NCI-H2029 treated with DMSO at 0.1 percent for 48 hours (cell line): ENCODE results near the gene CENPH.
"Not testable (repeated sequence)": the region's sequence is repeated elsewhere in the genome, so short reads cannot be mapped to it uniquely, and the experiment has no call there.

Experiments
- DNase-seq: peaks from one replicate; lab custom pipeline; 2025; lab: John Stamatoyannopoulos, UW

Gene CENPH

DNA sequence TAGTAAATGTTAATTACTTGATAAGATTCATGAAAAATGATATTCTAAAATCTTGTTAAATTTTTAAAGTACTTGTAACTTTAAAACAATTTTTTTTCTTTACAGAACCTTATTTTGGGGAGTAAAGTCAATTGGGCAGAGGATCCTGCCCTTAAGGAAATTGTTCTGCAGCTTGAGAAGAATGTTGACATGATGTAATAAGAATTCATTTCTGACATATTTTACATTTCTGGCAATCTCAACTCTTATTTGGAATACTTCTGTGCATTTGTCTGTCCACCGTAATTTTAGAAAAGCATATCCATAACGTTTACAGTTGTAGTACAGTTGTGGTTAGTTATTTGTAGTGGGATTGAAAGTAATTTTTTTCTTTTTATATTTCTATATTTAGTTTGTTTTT lies 20.2 kb downstream of the CENPH start:
- no peak for DNase-seq

DNA sequence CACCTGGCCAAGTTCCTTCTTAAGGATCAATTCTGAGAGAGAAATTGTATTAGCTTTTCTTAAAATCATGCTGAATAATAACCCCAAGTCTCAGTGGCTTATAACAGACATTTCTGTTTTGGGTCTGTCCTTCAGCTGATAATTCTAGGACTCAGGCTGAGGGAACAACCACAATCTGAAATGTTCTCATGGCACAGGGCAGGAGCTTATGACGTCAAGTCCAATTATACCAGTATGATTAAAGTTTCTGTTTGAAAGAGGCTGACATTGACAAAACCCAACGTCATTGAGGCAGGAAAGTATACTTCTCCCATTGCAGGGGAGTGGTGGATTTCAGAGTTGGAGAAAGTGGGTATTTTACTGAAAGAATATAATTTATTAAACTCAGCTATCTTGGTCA lies 21.8 kb downstream of the CENPH start:
- no peak for DNase-seq

DNA sequence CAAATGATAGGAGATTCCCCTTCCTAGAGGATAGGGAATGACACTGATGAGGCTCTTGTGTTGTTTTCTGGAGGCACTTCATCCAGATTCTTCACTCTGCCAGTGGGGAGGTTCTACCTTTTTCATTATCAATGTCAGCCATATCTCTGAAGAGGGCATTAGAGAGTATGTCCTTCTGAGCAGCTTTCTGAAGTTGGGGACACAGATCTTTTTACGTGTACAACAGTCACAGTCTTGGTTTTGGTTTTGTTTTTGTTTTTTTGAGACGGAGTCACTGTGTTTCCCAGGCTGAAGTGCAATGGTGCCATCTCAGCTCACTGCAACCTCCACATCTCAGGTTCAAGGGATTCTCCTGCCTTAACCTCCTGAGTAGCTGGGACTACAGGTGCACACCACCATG lies 22.6 kb downstream of the CENPH start:
- DNase-seq: no peak

DNA sequence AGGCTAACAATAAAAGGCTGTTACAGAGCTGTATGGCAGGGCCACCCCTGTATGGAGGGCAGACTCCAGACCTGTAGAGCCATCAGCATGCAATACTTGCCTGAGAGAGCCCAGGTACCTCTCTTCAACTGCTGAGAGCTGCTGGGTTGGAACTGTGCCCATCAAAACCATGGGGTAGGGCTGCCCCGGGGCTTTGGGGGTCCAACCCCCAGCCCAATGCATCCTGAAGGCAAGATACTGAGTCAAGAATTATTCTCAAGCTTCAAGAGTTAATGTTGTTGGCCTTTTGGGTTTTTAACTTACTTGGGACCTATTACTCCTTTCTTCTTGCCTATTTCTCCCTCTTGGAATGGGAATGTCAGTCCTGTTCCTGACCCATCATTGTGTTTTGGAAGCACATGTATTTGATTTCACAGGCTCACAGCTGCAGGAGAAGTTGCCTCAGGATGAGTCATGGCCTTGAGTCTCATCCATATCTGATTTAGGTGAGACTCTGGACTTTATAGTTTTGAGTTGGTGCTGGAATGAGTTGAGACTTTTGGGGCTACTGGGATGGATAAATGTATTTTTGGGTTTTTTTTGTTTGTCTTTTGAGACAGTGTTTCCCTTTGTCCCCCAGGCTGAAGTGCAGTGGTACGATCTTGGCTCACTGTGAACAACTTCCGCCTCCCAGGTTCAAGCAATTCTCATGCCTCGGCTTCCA lies 24.3 kb downstream of the CENPH start:
- no peak for DNase-seq

DNA sequence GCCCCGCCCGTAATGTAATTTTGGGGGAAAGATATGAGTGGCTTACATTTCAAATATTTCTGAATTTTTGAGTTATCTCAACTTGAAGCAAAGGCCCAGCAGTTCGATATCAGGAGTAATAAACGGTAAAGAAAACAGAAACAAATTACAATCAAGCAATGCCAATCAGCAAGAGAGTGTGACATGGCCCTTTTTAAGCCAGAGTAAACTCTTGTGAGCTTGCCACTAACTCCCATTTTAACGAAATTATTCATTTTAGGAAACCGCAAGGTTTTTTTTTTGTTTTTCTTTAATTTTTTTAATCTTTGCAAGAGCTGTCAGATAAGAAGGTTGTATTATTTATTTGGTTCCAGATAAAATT lies 27.7 kb downstream of the CENPH start:
- peak; percentile 35 for DNase-seq

DNA sequence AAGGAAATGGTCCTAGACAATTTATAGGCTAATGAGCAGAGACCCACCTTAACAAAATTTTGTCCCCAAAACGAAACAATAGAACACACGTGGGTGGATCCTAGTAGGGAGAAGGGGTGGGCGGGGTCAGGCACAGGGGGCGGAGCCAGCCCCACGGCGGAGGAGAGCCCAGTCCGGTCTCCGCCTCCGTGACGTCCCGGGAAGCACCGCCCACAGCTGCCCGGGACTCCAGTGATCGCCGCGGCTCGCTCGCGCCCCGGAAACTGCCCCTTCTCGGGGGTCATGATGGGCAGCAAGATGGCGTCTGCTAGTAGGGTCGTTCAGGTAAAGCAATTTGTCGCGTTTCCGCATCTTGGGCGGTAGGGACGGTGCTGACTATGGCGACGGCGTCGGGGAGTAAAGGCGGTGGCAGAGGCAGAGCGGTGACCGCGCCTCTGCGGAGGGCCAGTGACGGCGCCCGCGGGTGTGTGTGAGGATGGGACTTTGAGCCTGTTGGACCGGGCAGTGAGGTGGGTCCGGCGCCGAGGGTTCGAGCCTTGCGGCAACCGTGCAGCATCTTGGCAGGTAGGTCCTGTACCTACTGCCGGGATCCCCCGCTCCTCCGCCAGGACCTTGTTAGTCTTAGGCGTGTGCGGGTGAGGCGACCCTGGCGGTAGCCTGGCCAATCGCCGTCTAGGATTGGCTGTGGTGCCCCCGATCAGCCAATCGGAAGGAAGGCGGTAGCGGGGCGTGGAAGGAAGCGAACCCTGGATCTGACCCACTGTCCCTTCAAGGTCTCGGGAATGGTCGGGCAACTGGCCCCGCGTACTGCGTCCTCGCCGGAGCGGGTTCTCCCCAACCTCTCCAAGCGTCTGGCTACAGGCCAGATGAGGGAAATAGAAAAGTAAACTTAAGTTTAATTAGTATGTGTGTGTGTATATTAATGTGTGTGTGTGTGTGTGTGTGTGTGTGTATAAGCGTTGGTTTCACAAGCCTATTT lies 28.5 kb downstream of the CENPH start:
- peak; percentile 86 for DNase-seq

DNA sequence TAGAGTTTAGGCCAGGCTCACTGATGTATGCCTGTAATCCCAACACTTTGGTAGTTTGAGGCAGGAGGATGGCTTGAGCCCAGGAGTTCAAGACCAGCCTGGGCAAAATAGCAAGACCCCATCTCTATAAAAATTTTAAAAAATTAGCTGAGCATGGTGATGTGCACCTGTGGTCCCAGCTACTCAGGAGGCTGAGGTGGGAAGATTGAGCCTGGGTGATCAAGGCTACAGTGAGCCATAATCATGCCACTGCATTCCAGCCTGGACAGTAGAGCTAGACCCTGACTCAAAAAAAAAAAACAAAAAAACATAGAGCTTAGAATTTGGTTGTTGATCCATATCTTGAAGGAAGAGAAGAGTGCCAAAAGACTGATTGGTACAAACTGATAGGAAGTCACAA lies 30.6 kb downstream of the CENPH start:
- no peak for DNase-seq

DNA sequence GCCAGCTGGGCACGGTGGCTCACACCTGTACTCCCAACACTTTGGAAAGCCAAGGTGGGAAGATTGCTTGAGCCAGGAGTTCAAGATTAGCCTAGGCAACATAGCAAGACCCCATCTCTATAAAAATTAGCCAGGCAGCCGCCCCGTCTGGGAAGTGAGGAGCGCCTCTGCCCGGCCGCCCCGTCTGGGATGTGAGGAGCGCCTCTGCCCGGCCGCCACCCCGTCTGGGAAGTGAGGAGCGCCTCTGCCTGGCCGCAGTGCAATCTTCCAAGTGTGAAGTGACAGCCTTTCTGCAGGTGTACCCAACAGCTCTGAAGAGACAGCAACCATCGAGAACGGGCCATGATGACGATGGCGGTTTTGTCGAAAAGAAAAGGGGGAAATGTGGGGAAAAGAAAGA lies 31.0 kb downstream of the CENPH start:
- not testable (repeated sequence) for DNase-seq

DNA sequence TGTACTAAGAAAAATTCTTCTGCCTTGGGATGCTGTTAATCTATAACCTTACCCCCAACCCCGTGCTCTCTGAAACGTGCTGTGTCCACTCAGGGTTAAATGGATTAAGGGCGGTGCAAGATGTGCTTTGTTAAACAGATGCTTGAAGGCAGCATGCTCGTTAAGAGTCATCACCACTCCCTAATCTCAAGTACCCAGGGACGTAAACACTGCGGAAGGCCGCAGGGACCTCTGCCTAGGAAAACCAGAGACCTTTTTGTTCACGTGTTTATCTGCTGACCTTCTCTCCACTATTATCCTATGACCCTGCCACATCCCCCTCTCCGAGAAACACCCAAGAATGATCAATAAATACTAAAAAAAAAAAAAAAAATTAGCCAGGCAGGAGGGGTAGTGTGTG lies 31.4 kb downstream of the CENPH start:
- not testable (repeated sequence) for DNase-seq

DNA sequence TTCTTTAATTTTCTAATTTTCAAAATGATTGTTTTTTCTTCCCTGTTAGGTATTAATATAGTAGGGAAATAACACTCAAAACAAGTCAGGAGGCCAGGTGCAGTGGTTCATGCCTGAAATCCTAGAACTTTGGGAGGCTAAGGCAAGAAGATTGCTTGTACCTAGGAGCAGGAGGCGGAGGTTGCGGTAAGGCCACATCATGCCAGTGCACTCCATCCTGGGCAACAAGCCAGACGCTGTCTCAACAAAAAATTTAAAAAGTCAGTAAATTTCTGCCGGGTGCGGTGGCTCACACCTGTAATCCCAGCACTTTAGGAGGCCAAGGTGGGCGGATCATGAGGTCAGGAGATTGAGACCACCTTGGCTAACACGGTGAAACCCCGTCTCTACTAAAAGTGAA lies 35.1 kb downstream of the CENPH start:
- no peak for DNase-seq

DNA sequence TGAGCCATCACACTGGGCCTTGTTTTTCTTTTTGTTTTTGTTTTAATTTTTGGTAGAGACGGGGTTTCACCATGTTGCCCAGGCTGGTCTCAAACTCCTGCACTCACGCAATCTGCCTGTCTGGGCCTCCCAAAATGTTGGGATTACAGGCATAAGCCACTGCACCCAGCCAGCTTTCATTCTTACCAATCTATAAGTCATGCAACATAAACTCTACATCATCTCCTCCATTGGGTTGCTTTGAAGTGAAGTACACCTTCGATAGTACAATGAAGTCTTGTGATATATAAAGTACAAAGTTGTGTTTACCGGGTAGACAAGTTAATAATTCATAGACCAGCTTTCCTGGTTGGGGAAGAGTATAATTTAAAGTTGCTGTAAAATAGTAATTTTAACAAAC lies 36.5 kb downstream of the CENPH start:
- no peak for DNase-seq

DNA sequence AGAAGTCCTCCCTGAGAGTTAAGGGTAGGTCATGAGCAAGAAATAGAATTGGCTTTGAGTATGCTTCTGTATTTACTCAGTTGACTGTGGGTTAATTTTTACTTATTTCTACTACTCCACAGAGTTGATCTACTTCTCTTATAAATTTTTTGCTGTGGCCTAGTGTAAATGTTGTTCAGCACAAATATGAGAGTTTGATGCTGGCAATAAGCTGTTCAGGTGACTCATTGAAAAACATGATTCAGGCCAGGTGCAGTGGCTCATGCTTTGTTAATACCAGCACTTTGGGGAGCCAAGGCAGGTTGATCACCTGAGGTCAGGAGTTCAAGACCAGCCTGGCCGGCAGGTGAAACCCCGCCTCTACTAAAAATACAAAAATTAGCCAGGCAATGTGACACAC lies 40.8 kb downstream of the CENPH start:
- DNase-seq: no peak

DNA sequence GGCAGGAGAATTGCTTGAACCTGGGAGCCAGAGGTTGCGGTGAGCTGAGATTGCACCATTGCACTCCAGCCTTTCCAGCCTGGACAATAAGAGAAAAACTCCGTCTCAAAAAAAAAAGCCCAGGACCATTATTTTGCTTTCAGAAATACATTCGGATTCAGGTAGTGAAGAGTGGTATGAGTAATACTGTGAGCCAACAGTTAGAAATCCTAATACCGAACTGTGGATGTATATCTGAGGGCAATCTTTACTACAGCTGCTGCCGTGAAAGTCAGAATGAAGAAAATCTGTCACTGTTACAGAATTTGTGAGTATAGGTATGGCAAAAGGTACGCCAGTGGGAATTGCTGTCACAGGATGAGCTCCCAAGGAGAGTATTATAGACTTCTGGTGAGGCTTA lies 41.9 kb downstream of the CENPH start:
- DNase-seq: no peak

DNA sequence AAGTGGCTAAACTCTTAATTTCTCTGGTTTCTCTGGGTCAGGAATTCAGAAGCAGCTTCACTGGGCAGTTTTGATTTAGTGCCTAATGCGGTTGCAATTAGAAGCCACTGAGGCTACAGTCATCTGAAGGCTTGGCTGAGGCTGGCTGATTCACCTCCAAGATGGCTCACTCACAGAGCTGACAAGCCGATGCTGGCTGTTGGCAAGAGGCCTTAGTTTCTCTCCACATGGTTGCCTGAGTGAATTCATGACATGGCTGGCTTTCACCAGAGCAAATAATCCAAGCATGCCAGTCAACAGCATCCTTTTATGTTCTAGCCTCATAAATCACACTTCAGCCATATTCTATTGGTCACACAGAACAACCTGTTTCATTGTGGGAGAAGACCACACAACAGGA lies 42.5 kb downstream of the CENPH start:
- DNase-seq: peak; percentile 39

DNA sequence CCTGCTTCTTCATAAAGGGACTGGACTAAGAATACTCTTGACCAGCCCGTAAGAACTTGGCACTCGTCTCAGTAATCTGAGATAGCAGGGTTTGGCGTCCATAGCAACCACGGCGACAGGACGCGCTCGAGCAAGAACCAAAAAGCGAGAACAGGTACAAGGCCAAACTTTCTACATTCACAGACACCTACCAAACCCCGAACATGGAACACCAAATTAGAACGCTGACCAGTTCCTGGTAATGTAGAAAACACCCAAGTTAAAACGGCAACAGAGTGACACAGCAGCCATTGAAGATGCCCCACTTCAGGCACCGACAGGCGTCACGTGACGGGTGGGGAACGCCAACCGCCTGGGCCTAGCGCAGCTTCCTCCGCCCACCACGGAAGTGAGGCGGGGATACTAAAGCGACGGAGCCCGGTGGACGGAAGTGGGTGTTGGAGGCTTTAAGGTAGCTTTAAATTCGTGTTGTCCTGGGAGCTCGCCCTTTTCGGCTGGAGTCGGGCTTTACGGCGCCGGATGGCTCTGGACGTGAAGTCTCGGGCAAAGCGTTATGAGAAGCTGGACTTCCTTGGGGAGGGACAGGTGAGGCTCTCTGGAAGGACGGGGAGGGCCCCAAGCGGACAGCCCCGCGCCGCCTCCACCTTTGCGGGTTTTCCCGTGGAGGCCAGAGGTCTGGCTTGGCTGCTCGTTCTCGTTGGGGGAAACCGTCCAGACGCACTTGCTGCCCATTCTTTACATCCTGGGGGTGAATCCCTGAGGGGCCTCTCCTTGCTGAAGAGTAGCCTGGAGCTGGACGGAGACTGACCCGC lies 45.3 kb downstream of the CENPH start, which contains the start of gene CDK7:
Gene CDK7 (plus strand): TSS at position 430 of the 812 bp plus-strand sequence. CDS start 90 bp downstream, at position 520.
- peak; percentile 94 for DNase-seq

DNA sequence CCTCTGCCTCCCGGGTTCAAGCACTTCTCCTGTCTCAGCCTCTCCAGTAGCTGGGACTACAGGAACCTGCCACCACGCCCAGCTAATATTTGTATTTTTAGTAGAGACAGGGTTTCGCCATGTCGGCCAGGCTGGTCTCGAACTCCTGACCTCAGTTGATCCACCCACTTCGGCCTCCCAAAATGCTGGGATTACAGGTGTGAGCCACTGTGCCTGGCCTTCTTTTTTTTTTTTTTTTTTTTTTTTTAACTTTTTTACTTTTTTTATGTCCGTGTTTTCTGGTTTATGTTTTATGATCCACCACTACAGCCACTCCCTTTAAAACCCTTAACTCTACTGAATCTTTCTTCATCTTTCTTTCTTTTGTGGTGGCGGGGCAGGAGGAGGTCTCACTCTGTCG lies 47.4 kb downstream of the CENPH start:
- not testable (repeated sequence) for DNase-seq

DNA sequence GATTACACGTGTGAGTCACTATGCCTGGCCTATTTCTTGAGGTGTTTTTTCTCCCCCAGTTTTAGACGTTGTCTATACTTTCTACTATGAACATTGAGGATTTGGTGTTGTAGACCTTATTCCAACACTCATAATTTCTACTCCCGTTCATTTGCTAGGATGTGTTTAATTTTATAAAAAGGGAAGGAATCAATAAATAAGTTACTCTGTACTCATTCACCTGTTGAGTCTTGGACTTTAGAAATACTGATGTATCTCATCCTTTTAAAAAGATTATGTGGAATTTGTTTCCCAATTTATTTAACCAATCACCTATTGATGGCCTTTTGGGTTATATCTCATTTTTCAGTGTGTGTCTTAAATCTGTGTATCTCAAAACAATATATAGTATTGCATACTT lies 48.5 kb downstream of the CENPH start:
- no peak for DNase-seq

DNA sequence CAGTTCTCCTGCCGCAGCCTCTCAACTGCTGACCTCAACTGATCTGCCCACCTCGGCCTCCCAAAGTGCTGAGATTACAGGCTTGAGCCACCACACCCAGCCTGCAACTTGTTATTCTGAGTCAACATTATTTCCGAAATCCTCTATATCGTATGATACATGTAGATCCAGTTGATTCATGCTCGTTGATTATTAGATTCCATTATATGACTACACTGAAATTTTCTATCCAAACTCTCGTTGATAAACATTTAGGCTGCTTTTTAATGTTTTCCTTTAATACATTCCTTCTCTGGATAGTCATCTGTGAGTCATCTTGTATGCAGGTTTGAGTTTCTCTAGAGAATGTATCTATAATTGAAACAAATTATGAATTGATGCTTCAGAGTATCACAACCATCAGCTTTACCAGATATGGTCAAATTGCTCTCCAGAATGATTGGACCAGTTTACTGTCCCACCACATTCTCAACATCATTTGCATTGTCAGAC lies 49.4 kb downstream of the CENPH start:
- no peak for DNase-seq

DNA sequence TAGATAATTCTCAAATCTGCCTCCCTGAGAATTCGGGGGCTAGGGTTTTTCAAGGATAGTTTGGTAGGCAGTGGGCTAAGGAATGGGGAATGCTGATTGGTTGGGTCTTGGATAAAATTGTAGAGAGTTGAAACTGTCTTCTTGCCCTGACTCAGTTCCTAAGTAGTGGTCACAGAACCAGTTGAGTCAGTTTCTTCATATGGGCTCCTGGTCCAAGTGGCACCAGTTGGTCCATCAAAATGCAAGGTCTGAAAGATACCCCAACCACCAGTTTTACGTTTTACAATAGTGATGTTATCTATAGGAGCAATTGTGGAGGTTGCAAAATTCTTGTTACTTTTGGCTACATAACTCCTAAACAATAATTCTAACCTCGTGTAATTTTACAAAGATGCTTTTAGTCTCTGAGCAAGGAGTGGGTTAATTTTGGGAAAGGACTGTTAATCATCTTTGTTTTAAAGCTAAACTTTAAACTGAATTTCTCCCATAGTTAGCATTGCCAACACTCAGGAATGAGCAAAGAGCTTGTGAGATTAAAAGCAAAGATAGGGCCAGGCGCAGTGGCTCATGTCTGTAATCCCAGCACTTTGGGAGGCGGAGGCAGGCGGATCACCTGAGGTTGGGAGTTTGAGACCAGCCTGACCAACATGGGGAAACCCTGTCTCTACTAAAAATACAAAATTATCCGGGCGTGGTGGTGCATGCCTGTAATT lies 53.0 kb downstream of the CENPH start:
- DNase-seq: no peak

DNA sequence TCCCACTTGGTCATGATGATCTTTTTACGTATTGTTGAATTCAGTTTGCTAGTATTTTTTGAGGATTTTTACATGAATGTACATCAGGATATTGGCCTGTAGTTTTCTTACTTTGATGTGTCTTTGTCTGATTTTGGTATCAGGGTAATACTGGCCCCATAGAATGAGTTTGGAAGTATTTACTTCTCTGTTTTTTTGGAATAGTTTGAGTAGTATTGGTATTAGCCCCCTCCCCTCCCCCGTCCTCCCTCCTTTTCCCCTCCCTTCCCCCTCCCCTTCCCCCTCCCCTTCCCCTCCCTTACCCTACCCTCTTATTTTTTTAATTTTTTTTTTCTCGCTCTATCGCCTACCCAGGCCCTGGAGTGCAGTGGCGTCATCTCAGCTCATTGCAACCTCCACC lies 55.6 kb downstream of the CENPH start:
- DNase-seq: no peak

DNA sequence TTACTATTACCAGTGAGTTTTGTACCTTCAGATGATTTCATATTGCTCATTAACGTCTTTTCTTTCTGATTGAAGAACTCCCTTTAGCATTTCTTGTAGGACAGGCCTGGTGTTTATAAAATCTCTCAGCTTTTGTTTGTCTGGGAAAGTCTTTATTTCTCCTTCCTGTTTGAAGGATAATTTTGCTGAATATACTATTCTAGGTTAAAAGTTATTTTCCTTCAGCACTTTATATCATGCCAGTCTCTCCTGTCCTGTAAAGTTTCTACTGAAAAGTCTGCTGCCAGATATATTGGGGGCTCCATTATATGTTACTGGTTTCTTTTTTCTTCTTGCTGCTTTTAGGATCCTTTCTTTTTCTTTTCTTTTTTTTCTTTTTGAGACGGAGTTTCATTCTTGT lies 58.6 kb downstream of the CENPH start:
- no peak for DNase-seq

DNA sequence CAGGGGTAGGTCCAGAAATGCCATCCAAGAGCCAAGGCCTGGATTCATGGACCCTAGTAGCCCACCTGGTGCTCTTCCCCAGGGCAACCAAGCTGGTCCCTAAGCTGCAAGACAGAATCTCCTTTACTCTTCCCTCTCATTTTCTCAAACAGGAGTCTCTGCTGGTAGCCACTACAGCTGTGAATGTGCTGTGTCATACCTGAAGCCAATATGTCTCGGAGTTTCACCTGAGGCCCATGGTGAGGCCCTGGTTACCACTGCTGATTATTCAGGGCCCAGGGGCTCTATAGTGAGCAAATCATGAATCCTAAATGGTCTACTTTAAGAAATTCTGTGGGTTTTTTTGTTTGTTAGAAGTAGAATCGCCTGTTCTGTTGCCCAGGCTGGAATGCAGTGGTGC lies 61.2 kb downstream of the CENPH start:
- no peak for DNase-seq
